GM12892 (cell line): Measurements from ENCODE around the gene EEPD1.

Experiments used
- POLR2A ChIP-seq: IDR thresholded peaks from 2 replicates; pipeline ENCODE4 v1.6.1; 2011; ENCODE audit warnings: low read depth, low read length, control low read depth
- TAF1 ChIP-seq: IDR thresholded peaks from 2 replicates; pipeline ENCODE4 v1.6.1; 2011; ENCODE audit warnings: low read depth, mild to moderate bottlenecking, control low read depth, low read length, borderline replicate concordance

- no peak for TF ChIP-seq TAF1
- no peak for TF ChIP-seq POLR2A
Observed at GRCh38 chr7:36253699-36254098, 100.6 kb downstream of the EEPD1 start.
